ENCODE results near the gene SLC51B.
A peak's percentile ranks its signal among the peaks of the same experiment; 100 is the strongest.

Gene SLC51B

DNA sequence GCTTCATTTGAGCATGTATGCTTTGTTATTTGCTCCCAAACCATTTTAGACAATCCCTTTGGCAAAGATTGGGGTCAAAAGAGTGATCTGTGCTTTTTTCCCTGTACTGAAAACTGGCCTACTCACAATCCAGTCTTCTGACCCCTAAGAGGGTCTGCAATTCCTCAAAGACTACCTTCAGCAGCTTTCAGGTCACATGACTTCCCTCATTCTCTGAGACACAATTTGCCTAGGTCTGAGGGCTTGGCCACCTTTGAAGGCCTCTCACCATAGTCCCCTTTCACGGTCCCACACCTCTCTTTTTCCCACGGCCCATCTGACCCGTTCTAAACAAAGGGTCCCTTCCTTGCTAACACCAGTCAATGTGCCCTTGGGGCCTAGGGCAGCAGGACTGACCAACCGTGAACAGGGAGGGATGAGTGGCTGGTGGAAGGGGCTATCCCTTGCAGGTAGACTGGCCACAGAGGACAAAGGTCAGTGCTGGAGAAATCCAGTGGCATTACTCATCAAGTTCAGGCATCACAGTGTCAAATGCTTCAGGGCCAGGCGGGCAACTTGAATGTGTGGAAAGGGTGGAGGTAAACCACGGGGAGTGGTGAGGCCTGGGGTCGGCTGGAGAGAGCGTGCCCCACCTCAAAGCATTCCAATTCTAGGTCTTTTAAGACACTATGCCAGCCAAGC, 11.8 kb downstream of the SLC51B start:
- H3K27me3 ChIP-seq (ENCODE audit: insufficient read depth, low read length, poor library complexity, severe bottlenecking) = no peaks in the 10 kb centered on the region
- 0 out of 2 replicates have a peak overlapping the region, but pooled peaks have one; percentile 25 for H2AFZ ChIP-seq (ENCODE audit: low read length)
- no peaks in the 10 kb centered on the region for H4K20me1 ChIP-seq (ENCODE audit: insufficient read depth, low read length, poor library complexity, severe bottlenecking)
- H3K9me2 ChIP-seq (replicated peaks; ENCODE audit: low read depth, low read length) = no peaks in the 10 kb centered on the region
- TF ChIP-seq EZH2phosphoT487 (IDR thresholded peaks at IDR 0.05; ENCODE audit: borderline replicate concordance) = no peak
- TF ChIP-seq, protein P1, sequence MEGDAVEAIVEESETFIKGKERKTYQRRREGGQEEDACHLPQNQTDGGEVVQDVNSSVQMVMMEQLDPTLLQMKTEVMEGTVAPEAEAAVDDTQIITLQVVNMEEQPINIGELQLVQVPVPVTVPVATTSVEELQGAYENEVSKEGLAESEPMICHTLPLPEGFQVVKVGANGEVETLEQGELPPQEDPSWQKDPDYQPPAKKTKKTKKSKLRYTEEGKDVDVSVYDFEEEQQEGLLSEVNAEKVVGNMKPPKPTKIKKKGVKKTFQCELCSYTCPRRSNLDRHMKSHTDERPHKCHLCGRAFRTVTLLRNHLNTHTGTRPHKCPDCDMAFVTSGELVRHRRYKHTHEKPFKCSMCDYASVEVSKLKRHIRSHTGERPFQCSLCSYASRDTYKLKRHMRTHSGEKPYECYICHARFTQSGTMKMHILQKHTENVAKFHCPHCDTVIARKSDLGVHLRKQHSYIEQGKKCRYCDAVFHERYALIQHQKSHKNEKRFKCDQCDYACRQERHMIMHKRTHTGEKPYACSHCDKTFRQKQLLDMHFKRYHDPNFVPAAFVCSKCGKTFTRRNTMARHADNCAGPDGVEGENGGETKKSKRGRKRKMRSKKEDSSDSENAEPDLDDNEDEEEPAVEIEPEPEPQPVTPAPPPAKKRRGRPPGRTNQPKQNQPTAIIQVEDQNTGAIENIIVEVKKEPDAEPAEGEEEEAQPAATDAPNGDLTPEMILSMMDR (conservative IDR thresholded peaks at IDR 0.05; ENCODE audit: low read length) = no peak
- no peak overlapping the region for H3K4me3 ChIP-seq (ENCODE audit: low read length, poor library complexity, severe bottlenecking)
- H3K9ac ChIP-seq (ENCODE audit: low read depth, low read length, poor library complexity, severe bottlenecking) = peak overlapping the region; percentile 55
- no peaks in the 10 kb centered on the region for H3K79me2 ChIP-seq (ENCODE audit: insufficient read depth, low read length)
- H3K4me2 ChIP-seq (ENCODE audit: low read depth, low read length, poor library complexity, severe bottlenecking) = peak overlapping the region; percentile 64
- H3K9me3 ChIP-seq (ENCODE audit: insufficient read depth, low read depth, low read length) = no peaks in the 10 kb centered on the region
- H3F3A ChIP-seq (ENCODE audit: low read depth) = peaks cover 4% of the 10 kb centered on the region; the same call in 1 of the 2 replicates
- H3K4me1 ChIP-seq (ENCODE audit: insufficient read depth, low read length, poor library complexity, severe bottlenecking) = peaks cover 34% of the 10 kb centered on the region
- no peaks in the 10 kb centered on the region for H3K36me3 ChIP-seq (ENCODE audit: insufficient read depth, low read length)

DNA sequence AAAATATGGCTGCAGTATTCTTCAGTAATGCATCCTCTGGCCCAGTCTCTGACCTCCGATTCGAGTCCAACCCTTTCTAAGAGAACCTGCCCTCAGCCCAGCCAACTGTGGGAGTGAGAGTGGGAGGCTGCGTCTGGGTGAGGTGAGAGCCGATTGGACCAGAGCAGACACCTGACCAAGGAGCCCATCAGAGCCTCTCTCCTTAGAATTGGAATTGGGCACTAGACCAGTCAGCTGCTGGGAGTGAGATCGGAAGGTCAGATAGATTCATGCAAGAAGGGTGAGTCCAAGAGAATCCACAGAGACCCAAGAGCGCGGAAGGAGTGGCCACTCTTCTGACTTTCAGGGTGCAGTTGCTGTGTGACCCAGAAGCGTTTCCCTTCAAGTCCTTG, 12.4 kb downstream of the SLC51B start:
- H3K4me3 ChIP-seq (ENCODE audit: low read length, poor library complexity, severe bottlenecking) = no peak overlapping the region

DNA sequence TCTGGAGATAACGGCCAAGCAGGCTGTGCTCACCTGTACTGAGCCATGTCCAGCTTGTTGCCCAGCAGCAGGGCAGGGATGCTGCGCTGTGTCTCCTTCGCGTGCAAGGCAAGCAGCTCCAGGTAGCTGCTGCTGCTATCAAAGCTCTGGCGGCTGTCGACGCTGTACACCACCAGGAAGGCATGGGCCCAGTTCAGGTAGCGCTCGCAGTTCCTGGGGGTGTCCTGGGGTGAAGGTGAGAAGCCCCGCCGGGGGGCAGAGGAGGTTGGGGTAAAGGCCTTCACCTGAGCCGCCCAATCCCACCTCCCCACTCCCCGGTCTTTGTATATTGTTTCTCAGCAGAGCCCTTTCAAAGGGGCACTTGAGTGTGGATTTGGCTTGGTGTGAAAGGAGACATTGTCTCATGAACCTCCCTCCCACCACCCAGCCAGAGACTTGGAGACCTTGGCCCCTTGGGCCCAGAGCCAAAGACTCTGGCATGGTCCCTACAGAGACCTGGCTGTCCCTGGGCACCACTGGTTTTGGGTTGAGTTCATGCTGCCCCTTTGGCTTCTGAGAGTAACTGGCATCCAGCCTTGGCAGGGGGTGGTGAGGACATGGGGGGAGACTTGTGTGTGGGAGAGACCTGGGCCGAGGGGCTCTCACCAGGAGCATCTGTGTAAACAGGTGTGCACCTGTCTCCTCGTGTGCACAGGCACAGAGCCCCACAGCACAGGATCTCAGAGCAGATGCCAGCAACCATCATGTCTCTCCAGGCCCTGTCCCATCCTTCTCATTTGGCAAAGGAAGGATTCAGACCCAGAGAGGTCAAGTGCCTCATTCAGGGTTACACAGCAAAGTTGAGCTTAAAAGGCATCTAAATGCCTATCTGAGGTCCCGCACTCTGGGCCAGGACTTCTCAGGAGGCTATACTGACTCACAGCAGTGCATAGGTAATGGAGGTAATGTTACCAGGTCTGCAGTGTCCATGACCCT, 13.5 kb downstream of the SLC51B start:
- Histone ChIP-seq H3K9me2 (replicated peaks; ENCODE audit: low read depth, low read length) (no peaks in the 10 kb centered on the region), H3K9ac (ENCODE audit: low read depth, low read length, poor library complexity, severe bottlenecking) (no peak overlapping the region), H3K4me3 (ENCODE audit: low read length, poor library complexity, severe bottlenecking) (no peak overlapping the region), H3F3A (ENCODE audit: low read depth) (peaks cover 4% of the 10 kb centered on the region; the same call in 1 of the 2 replicates), H2AFZ (ENCODE audit: low read length) (no peak overlapping the region), H3K4me1 (ENCODE audit: insufficient read depth, low read length, poor library complexity, severe bottlenecking) (peaks cover 33% of the 10 kb centered on the region), H3K9me3 (ENCODE audit: insufficient read depth, low read depth, low read length) (no peaks in the 10 kb centered on the region), H3K4me2 (ENCODE audit: low read depth, low read length, poor library complexity, severe bottlenecking) (no peak overlapping the region), H3K27me3 (ENCODE audit: insufficient read depth, low read length, poor library complexity, severe bottlenecking) (no peaks in the 10 kb centered on the region), H3K79me2 (ENCODE audit: insufficient read depth, low read length) (no peaks in the 10 kb centered on the region), H3K36me3 (ENCODE audit: insufficient read depth, low read length) (no peaks in the 10 kb centered on the region), H4K20me1 (ENCODE audit: insufficient read depth, low read length, poor library complexity, severe bottlenecking) (no peaks in the 10 kb centered on the region)
- TF ChIP-seq, protein P1 (conservative IDR thresholded peaks at IDR 0.05; ENCODE audit: low read length) = no peak
- no peak for TF ChIP-seq EZH2phosphoT487 (IDR thresholded peaks at IDR 0.05; ENCODE audit: borderline replicate concordance)

More for the DNA sequence above, 12.4 kb downstream of the SLC51B start:
- Histone ChIP-seq H3K9ac (ENCODE audit: low read depth, low read length, poor library complexity, severe bottlenecking) (no peak overlapping the region), H3K4me2 (ENCODE audit: low read depth, low read length, poor library complexity, severe bottlenecking) (no peak overlapping the region), H3K9me3 (ENCODE audit: insufficient read depth, low read depth, low read length) (no peaks in the 10 kb centered on the region), H3K27me3 (ENCODE audit: insufficient read depth, low read length, poor library complexity, severe bottlenecking) (no peaks in the 10 kb centered on the region), H3K79me2 (ENCODE audit: insufficient read depth, low read length) (no peaks in the 10 kb centered on the region), H4K20me1 (ENCODE audit: insufficient read depth, low read length, poor library complexity, severe bottlenecking) (no peaks in the 10 kb centered on the region), H2AFZ (ENCODE audit: low read length) (no peak overlapping the region), H3K4me1 (ENCODE audit: insufficient read depth, low read length, poor library complexity, severe bottlenecking) (peaks cover 33% of the 10 kb centered on the region), H3K9me2 (replicated peaks; ENCODE audit: low read depth, low read length) (no peaks in the 10 kb centered on the region), H3K36me3 (ENCODE audit: insufficient read depth, low read length) (no peaks in the 10 kb centered on the region), H3F3A (ENCODE audit: low read depth) (peaks cover 4% of the 10 kb centered on the region; the same call in 1 of the 2 replicates)
- no peak for TF ChIP-seq EZH2phosphoT487 (IDR thresholded peaks at IDR 0.05; ENCODE audit: borderline replicate concordance)
- TF ChIP-seq, protein P1 (conservative IDR thresholded peaks at IDR 0.05; ENCODE audit: low read length) = no peak
